CD4-positive, alpha-beta T cell treated with Interleukin-2 at 100 ng/mL for 4 hours (primary cell): ENCODE results near the gene CMYA5.

ENCODE experiments used
- DNase-seq: peaks from one replicate; pipeline ENCODE4 v3.0.0-alpha.2; 2020; ENCODE audit warnings: low spot score

The CMYA5 gene

DNA sequence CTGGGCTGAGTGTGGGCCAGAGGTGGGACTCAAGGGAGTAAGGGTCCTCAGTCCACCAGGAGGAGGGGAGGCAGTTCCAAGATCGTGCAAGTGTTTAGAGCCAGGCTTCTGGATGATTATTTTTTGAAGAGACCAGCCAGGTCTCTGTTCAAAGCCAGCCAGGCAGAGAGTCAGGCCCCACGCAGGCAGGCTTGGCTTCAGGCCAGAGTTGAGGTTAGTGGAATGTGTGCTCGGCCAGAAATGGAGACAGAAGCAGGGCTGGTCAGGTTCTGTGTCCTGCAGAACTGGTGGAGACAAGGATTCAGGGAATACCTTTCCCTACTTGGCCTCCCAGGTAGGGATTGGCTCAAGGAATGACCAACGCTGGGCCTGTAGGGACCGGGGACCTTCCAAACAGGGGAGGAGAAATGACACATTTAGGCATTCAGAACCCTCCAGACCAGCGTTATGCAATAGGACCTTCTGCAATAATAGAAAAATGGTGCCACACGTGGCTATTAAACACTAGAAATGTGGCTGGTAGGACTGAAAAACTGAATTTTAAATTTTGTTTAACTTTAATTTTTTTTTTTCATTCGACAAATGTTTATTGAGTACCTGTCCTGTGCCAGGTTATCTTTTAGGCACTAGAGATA lies 106.2 kb downstream of the CMYA5 start:
- no peak for DNase-seq

DNA sequence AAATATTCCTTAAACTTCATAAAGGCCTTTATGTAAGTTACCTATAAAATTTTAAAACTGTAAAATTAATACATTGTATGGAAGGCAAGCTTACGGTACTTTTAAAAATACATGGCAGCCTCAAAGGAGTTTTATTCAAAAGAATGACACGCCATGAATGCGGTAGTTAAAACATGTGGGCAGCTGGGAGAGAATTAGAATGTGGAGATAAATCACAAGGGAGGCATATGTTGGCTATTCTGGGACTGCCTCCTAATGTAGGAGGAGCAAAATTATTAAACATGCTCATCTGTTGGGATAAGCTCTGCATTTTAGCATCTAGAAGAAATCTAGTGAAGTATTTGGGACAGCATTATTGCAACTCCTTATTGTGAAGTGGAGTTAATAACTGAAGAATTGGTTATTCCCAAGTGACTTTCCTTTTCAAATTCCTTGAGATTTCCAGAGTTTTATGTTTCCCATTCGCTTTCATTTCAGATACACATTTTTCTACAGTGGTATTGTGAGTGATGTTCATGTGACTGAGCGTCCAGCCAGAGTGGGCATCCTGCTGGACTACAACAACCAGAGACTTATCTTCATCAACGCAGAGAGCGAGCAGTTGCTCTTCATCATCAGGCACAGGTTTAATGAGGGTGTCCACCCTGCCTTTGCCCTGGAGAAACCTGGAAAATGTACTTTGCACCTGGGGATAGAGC lies 109.4 kb downstream of the CMYA5 start:
- no peak for DNase-seq

DNA sequence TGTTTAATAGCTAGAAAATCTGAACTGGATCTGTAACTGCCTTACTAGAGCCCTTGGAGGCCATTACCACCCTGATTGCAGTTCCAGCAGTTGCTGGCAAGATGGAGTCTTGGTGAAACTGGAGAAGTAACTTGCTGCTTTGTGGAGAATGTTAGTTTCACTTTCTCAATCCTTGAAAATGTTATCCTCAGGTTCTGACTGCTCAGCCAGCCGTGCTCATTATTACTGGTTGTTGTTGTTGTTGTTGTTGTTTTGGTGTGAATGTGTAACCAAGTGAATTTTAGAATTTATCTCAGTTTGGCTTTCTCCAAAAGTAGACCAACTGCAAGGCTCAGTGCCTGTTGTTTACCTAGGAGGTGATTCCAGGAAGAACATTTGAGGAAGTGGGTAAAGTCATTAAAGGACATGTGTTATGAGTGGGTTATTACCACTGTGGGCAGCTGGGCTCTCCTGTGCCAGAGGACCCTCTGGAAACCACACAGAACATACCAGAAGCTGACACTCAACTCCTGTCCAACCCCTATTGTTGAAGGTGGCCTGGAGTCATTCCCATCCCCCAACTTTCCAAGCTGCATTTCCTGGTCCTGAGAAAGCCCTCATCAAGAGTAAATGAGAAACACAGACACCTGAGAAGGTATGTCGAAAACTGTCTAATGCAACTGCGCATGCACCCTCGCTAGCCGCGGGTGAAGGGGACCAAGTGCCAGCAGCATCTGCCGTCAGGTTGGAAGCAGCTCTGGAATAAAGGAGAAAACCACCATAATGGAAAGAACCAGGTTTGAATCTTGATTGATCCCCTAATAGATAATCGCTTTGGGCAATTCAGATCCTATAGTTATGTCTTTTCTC lies 111.6 kb downstream of the CMYA5 start:
- DNase-seq = no peak

DNA sequence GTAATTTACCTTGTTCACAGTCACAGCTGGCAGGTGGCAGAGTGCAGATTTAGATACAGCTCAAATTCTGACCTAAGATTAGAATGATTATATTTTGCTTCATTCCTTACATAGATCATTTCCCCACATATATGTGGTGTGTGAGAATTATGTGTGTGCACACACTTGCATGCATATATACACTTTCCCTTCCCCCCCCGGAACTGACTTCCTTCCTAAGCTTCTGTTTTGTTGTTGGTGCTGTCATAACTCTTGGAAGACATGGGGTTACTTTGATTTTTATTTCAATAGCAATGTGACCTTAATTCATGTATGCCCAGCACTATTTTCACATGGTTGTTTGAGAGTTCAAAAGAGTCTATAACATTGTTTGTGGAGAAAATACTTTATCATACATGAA lies 112.8 kb downstream of the CMYA5 start:
- no peak for DNase-seq

DNA sequence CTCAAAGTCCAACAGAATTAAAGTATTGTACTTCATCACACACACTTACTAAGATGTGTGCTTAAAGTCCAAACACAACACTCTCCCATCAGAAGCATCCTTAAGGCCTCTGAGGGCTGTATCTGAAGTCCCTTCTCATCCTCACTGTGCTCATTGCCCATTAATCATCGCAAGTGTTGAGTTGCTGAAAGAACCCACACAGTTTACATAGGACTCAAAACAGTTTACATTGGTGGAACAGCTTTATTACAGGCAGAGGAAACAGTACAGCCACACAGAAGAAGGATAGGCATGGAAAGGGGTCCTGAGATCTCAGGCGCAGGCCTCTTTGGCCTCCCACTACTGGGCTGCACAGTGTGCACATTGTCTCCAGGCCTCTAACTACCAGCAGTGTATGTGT lies 113.4 kb downstream of the CMYA5 start:
- DNase-seq = no peak

DNA sequence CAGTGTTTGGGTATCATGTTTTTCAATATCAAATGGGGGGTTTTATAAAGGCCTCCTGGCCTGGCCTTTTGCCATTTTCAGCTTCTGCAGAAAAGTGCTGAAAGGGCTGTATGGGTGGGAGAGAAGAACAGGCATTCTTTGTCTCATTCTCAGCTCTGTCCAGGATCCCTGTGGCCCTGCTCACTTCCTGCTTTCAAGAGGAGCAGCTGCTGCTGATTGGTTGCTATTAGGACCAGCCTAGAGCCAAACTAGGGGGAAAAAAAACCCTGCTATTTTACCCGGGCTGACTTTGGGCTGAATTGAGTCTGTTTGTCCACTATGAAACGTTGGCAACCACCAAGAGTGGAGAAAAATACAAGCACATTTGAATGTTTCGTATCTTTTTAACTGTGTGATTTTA lies 117.1 kb downstream of the CMYA5 start:
- no peak for DNase-seq

DNA sequence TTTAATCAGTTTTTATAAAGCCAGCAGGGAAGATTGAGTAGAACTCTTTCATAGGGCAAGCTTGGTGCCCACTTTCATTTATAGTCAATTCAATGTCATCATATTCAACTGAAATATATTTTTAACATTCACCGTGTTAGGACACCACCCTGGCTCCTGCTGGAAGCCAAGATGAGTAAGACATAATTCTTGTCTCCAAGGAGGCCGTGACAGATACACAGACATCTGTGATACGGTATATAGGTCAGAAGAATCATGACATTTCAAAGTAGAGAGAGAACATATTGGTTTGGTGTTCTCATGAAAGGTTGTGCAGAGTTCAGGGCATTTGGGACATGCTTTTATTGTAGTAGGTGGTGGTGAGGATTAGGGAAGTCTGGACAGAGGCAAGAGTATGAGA lies 120.1 kb downstream of the CMYA5 start:
- DNase-seq = no peak

DNA sequence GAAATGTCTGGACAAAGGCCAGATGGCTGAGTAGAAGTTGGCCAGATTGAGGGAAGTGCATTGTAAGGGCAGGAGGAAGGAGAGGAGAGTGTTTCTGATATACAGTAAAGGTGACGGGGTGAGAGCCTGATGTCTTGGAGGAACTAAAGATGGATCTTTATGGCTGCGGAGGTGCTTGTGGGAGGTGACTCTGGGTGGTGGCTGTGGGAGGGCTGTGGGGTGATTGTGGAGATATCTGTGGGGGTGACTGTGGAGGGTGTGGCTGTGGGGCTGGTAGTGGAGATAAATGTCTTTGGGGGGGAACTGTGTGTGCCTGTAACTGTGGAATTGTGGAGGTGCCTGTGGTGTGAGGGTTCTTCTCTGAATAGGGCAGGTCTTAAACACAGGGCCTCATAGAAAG lies 121.4 kb downstream of the CMYA5 start:
- no peak for DNase-seq

DNA sequence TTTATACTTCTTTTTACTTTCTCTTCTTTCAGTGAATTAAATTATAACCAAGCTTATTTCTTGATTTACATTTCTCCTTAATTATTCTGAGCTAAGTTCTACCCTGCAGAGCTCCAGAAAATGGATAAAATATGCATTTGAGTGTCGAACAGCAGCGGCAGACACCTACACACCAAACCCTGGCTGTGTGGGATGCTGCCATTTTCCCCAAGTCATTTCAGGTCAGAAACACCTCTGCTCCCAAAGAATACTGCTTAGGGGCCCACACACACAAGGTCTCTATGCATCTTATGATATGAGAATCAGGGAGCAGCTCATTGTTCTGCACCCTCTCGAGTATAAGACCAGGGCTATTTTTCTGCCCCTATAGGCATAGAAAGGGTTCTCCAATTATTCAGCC lies 122.3 kb downstream of the CMYA5 start:
- DNase-seq = no peak

DNA sequence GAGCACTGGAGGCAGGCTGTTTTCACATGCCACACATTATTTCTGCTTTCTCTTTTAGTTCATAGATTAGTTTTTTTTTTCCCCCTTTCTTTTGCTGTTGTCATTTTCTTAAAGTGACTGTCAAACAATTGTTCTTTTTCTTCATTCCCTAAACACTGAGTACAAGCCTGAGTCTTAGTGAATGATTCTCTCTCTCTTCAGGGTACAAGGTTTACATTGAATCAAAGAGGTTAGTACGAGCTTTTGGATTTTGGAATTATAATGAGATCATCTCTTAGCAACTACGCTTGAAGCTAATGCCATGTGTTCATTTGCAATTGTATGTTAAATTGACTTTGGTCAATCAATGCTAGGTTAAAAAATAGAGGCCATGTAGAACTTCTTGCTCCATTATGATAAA lies 125.1 kb downstream of the CMYA5 start:
- DNase-seq = no peak

DNA sequence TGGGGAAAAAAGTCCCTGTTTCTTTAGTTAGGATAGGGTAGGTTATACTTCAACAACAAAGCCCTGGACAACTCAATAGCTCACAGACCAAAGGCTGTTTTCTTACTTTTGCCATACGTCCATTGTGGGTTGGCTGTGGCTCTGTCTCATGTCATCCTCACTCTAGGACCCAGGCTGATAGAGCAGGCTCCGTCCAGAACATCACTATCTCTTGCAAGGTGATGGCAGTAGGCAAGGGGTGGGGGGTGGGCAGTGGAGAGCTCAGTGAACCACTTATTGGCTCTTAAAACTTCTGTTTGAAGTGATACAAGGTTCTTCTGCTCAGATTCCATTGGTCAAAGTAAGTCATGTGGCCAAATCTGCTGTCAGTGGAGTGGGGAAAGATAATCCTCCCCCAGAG lies 126.4 kb downstream of the CMYA5 start:
- DNase-seq = no peak

DNA sequence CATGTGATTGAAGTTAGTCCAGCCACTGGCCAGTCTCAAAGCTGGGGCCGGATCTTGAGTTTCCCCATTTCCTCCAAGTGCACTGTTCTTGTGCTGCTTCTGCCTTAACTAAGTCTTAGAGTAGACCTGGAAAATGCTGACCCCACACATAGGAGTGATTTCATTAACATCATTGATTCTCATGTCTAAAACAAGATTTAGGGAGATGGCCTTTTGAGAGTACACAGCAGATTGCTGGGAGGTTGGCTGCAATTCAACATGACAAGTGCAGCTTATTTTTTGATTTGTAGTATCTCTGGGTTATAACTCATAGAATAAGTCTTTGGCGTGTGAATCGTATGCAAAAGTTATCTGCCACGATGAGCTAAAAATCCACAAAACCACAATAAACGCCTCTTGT lies 131.0 kb downstream of the CMYA5 start:
- DNase-seq = no peak

DNA sequence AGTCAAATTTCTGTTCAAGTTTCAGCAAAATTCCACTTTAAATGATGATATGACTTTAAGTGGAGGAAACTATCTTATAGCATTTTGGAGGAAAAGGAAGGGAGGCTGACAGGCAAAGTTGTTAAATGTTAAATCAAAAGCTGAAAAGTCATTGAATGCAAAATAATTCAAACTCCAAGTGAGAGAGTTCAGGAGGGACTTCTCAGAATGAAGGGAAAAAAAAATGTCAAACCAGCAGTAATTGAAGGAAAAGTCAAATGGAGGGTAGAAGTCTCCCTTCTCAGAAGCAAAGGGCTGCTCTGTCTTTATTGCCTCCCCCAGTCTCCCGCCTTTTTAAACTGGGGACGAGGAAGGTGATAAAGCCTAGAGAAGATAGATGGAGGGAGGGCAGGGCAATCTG lies 134.8 kb downstream of the CMYA5 start:
- no peak for DNase-seq

DNA sequence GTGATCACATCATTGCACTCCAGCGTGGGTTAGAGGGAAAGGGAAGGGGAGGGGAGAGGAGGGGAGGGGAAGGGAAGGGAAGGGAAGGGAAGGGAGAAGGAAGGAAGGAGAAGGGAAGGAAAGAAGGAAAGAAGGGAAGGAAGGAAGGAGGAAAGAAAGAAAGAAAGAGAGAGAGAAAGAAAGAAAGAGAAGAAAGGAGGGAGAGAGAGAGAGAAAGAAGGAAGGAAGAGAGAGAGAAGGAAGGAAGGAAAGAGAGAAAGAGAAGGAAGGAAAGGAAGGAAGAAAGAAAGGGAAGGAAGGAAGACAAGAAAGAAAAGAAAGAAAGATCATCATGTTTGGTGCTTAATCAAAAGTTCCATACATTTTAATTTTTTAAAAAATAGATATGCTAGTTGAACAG lies 136.2 kb downstream of the CMYA5 start:
- DNase-seq = no peak

DNA sequence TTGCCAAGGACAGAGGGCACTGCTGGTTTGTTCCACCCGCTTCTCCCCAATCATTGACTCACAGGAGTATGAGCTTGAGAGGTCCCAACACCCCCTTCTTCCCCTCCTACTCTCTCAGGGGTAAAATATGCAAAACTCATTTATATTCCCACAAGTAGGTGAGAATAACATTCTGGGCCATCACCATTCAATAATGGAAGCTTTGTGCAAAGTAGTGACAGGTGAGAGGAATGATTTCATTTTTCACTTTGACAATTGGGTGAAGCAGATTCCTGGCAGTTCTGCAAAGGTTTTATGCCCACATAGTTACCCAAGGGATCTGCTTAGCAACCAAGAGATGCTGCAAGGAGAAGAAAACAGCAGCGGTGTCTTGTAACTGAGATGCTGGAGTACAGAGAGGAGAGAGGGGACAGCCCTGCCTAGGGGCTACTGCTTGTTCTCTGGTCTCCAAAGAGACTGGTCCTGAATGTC lies 137.6 kb downstream of the CMYA5 start:
- no peak for DNase-seq

DNA sequence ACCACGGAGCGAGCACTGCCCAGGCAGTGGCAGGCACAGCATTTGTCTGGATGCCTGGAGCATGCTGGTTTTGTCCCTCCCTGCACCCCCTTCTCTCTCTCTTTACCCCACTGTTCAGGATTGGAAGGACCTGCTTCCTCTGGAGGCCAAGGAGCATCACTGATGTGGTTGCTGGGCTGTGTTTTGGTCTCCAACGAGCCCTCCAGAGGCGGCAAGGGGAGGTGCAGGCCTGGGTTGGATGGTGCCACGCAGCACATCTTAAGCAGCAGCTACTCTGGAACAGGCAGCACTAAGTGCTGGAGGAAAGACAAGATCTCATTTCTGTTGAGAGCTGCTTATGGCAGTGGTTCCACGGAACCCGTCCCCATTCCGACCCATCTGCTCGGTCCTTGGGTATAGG lies 139.6 kb downstream of the CMYA5 start:
- DNase-seq = no peak

DNA sequence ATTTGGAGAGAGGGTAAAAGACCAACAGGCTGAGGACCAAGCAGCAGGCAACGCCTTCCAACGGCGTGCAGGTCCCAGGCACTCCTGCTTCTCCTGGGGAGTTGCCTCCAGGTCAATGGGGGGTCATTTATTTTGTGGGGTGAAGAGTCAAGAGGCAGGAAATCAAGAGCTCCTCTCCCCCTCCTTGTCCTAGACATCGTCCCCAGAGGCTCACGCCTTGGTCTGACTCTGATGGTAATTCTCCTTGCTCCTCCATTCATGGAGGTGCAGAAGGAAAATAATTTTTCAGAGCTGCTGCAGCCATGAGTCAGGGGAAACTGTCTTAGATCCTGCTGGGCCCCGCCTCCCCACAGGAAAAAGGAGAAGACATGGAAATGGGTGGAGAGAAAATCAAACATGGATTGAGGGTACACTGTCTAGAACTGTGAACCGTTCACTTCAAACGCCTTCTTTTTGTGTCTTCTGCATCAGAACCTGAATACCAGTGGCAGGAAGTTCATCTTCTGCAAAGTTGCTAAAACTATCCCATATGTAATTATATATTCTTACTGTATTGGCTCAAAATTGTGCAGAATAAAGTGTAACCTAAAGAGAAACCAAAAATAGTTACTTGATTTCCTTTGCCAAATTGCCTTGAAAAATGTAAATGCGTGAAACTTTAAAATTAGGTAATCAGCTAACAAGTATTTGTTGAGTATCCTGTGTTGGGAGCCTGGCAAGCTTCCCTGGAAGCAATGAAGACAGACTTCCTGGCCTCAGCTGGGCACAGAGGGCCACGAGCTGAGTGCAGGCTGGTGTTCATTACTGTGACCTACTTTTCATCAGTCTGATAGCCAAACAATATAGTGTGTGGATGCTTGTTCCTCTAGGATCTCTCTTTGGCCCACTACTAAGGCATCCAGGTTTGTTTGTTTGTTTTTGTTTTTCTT lies 142.0 kb downstream of the CMYA5 start:
- no peak for DNase-seq

DNA sequence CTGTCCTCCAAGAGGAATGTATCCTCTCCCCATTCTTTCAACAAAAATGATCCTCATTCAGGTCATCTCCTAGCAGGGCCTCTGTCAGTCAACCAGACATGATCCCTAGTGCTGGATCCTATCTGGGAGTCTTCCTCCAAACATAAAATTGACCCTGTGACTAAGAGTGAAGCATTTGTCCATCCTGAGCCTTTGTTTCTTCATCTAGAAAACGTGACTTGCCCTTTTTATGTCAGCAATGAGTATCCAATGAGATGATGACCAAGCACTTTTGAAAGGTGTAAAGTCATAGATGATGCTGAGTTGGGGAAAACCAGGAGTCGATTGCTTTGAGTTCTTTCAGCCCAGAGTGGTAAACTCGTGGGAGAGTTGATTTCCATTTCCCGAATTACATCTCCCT lies 143.3 kb downstream of the CMYA5 start:
- no peak for DNase-seq

DNA sequence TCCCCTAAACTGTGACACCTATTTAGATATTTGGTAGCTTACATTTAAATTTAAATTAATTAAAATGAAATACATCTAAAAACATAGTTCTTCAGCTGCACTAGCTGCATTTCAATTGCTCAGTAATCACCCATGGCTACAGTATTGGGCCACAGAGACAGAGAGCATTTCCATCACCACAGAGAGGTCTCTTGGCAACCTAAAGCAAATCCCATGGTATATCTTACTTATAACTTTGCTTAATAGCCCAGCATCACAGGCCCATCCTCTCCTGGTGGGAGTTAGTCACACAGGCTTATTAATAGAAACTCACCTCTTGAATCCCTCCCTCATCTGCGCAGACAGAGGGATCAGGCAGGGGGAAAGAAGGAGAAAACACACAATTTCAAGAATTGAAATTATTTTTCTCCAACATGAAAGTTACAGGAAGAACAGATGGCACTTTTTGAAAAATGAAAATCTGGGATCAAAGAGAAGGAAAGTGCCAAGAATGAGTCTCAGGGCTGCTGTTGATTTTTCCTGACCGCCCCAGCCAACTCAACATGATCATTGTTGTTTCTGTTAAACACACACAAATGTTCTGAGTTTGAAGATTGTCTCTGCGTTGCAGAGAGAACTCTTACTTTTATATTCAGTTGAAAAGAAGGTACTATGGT lies 144.6 kb downstream of the CMYA5 start:
- no peak for DNase-seq

DNA sequence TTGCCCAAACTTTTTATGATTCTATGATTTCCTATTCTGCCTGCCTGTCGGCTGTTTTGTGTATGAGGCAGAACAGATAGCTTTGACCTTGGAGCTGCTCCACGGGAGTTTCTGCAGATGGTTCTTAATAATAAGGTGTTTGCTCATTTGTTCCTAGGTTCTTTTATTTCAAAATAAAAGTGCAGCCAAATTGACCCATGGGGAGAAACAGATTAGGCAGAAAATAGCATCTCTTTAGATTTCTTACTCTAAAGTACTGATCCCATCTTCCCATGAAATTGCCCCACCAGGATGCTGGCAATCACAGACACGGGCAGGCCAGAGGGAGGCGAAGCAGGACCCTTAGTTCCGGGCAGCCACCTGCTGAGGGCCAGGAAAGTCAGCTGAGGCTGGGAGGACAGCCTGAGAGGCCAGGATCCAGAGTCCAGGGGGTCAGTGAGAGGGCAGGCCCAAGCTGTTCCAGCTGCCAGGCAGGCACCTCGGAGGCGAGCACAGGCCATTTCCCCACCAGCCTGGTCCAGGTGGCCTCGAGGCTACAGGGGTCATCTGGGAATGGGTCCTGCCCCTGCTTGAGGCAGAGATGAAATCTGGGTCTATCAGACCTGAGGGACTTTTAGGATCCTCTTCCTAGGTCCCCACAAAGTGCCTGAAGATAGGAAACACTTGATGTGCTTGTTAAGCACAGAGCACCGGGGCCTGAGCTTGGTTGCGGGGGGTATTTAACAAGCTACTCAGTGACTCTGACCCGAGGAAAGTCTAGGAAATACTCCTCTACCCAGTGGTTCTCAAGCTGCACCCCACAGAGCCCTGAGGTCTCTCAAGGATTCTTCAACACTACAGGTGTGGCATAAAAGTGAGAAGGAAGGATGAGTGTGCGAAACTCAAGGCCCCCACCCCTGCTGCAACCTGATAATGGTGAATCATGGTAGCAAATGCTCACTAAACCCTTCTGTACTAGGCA lies 145.4 kb downstream of the CMYA5 start:
- no peak for DNase-seq
